Measurements from ENCODE around the gene TECTB. TPM values are rescaled to one million over a fixed set of nuclear protein-coding genes. Genes with fewer than 3 reads are reported as not detected.

The TECTB gene
- total RNA-seq, 1 experiment from 2014 or later: not detected

DNA sequence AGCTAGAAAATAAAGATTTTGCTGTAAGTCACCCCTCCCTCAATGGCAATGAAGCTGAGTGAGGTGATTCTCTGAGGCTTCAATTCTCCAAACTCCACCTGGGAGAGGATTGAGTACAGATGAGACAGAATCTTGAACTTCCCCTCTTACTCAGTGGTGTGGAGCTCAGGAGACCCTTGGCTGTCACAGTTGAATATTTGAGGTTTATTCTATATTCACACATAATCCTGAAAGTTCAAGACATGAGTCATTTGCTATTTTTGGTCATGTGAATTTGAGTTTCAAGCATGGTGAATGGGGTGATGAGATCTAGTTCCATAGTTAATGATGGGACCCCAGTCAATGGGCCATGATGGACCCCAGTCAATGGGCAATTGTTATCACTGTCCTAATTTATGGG, 13.9 kb upstream of the TECTB start:
- ChIA-PET POLR2A (no interaction called here), CTCF (interaction anchor here (1.0 kb wide), 1 partner anchor 39 kb away, joined by 3 read pairs; no protein-coding TSS in a partner anchor)
- Mint-ChIP-seq H3K4me1 (ENCODE audit: insufficient read depth, unreplicated experiment) (peaks cover 14% of the 10 kb centered on the region), H3K27ac (ENCODE audit: low read depth, unreplicated experiment) (no peak overlapping the region), H3K4me3 (ENCODE audit: unreplicated experiment) (no peak overlapping the region), H3K36me3 (ENCODE audit: insufficient read depth, unreplicated experiment) (no peaks in the 10 kb centered on the region), H3K27me3 (ENCODE audit: insufficient read depth, unreplicated experiment) (no peaks in the 10 kb centered on the region), H3K9me3 (ENCODE audit: unreplicated experiment) (peaks cover 8% of the 10 kb centered on the region)
- intact Hi-C loops (cut with micrococcal nuclease): no loop called here
- BruUV-seq (replicated peaks): no TSS peak
- no peak for DNase-seq (ENCODE audit: unreplicated experiment)
- TF ChIP-seq, protein P1, sequence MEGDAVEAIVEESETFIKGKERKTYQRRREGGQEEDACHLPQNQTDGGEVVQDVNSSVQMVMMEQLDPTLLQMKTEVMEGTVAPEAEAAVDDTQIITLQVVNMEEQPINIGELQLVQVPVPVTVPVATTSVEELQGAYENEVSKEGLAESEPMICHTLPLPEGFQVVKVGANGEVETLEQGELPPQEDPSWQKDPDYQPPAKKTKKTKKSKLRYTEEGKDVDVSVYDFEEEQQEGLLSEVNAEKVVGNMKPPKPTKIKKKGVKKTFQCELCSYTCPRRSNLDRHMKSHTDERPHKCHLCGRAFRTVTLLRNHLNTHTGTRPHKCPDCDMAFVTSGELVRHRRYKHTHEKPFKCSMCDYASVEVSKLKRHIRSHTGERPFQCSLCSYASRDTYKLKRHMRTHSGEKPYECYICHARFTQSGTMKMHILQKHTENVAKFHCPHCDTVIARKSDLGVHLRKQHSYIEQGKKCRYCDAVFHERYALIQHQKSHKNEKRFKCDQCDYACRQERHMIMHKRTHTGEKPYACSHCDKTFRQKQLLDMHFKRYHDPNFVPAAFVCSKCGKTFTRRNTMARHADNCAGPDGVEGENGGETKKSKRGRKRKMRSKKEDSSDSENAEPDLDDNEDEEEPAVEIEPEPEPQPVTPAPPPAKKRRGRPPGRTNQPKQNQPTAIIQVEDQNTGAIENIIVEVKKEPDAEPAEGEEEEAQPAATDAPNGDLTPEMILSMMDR (IDR thresholded peaks at IDR 0.05; ENCODE audit: unreplicated experiment): no peak

DNA sequence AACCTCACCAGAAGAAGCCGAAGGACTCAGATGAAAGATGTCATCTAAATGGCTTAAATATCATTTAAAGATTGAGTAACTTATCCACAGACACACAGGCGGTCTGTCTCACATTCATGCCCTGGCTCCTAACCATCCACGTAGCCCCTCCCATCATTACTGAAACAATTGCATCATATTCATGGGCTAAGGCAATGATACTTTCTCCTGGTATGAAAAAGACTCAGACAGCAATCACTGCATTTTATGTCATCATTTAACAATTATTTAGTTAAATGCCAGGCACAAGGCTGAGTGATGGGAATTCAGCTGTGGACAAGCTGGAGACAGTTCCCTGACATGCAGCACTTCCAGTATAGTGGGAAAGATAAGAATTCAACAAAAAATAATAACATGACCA, 11.2 kb upstream of the TECTB start:
- H3K27ac Mint-ChIP-seq (ENCODE audit: low read depth, unreplicated experiment): peak overlapping the region; percentile 29
- ChIA-PET POLR2A (interaction anchor here (1.0 kb wide), 1 partner anchor 36 kb away, joined by 3 read pairs; no protein-coding TSS in a partner anchor), CTCF (interaction anchor here (0.6 to 1.3 kb wide), 2 partner anchors 14 to 44 kb away, joined by 4 to 5 read pairs; no protein-coding TSS in a partner anchor)
- DNase-seq (ENCODE audit: unreplicated experiment): peak; percentile 64
- intact Hi-C loops (cut with micrococcal nuclease): no loop called here
- H3K9me3 Mint-ChIP-seq (ENCODE audit: unreplicated experiment): peaks cover 8% of the 10 kb centered on the region
- BruUV-seq (replicated peaks): no TSS peak
- no peak overlapping the region for H3K4me3 Mint-ChIP-seq (ENCODE audit: unreplicated experiment)
- no peaks in the 10 kb centered on the region for H3K27me3 Mint-ChIP-seq (ENCODE audit: insufficient read depth, unreplicated experiment)
- H3K36me3 Mint-ChIP-seq (ENCODE audit: insufficient read depth, unreplicated experiment): no peaks in the 10 kb centered on the region
- peaks cover 19% of the 10 kb centered on the region for H3K4me1 Mint-ChIP-seq (ENCODE audit: insufficient read depth, unreplicated experiment)
- TF ChIP-seq, protein P1 (IDR thresholded peaks at IDR 0.05; ENCODE audit: unreplicated experiment): no peak

DNA sequence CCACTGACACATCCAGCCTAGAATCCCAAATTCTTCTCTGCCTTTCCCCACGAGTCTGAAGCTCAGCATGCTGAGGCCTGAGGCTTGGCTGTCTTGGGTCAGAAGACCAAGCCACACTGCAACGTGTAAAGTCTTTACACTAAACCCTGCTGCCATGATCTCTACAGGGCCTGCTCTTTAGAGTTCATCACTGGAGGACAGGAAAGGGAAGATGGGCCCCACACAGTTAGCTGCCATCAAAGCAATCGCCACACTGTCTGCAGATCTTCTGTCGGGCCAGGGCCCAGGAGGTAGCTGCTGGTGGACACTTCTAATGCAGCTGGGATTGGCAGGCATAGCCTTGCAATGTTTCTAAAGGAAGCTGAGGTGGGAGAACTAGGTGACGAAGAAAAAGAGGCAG, 8.4 kb upstream of the TECTB start:
- POLR2A ChIA-PET: interaction anchor here (0.9 to 1.4 kb wide), 2 partner anchors 10 to 16 kb away, joined by 3 to 4 read pairs; no protein-coding TSS in a partner anchor
- Mint-ChIP-seq H3K9me3 (ENCODE audit: unreplicated experiment) (no peaks in the 10 kb centered on the region), H3K36me3 (ENCODE audit: insufficient read depth, unreplicated experiment) (no peaks in the 10 kb centered on the region), H3K27ac (ENCODE audit: low read depth, unreplicated experiment) (no peak overlapping the region), H3K4me1 (ENCODE audit: insufficient read depth, unreplicated experiment) (peaks cover 13% of the 10 kb centered on the region), H3K27me3 (ENCODE audit: insufficient read depth, unreplicated experiment) (no peaks in the 10 kb centered on the region), H3K4me3 (ENCODE audit: unreplicated experiment) (no peak overlapping the region)
- intact Hi-C loops (cut with micrococcal nuclease): no loop called here
- TF ChIP-seq, protein P1 (IDR thresholded peaks at IDR 0.05; ENCODE audit: unreplicated experiment): no peak
- CTCF ChIA-PET: interaction anchor here (1.2 kb wide), 1 partner anchor 33 kb away, joined by 5 read pairs; no protein-coding TSS in a partner anchor
- no TSS peak for BruUV-seq (replicated peaks)
- no peak for DNase-seq (ENCODE audit: unreplicated experiment)

DNA sequence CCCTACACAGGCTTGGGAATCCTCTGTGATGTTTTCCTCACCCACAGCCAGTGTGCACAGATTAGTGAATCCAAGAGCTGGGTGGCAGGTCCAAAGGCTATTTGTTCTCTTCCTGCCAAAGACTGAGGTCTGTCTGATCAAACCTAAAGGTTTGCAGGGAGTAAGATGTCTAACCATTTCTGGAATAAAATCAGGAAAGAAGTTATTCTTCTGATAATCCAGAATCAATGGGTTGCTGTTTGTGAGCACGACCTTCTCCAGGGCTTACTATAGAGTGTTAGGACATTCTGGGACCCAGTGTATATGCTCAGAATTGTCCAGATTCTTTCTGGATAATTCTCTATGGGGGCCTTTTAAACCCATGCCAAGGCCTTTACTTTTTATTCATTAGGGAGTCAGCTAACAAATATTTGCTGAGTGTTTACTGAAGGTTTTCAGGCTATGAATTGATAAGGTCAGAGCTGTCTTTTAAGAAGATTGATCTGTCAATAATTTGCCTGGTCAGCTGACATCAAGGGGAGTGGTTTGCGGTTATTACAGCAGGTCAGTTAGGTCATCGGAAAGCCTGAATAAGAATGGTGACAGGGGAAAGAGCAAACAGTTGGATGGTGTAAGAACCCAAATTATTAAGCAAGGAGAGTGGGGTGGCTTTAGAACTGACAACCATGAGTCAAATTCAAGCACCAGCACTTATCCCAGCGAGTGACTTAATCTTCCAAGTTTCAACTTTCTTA, 7.5 kb upstream of the TECTB start:
- H3K9me3 Mint-ChIP-seq (ENCODE audit: unreplicated experiment): no peaks in the 10 kb centered on the region
- H3K36me3 Mint-ChIP-seq (ENCODE audit: insufficient read depth, unreplicated experiment): no peaks in the 10 kb centered on the region
- ChIA-PET CTCF (interaction anchor here (0.6 to 1.2 kb wide), 2 partner anchors 32 to 136 kb away, joined by 5 read pairs; no protein-coding TSS in a partner anchor), POLR2A (interaction anchor here (1.4 kb wide), 1 partner anchor 10 kb away, joined by 4 read pairs; no protein-coding TSS in a partner anchor)
- intact Hi-C loops (cut with micrococcal nuclease): no loop called here
- TF ChIP-seq, protein P1 (IDR thresholded peaks at IDR 0.05; ENCODE audit: unreplicated experiment): no peak
- no peak overlapping the region for H3K27ac Mint-ChIP-seq (ENCODE audit: low read depth, unreplicated experiment)
- DNase-seq (ENCODE audit: unreplicated experiment): no peak
- peaks cover 13% of the 10 kb centered on the region for H3K4me1 Mint-ChIP-seq (ENCODE audit: insufficient read depth, unreplicated experiment)
- H3K4me3 Mint-ChIP-seq (ENCODE audit: unreplicated experiment): no peak overlapping the region
- no TSS peak for BruUV-seq (replicated peaks)
- no peaks in the 10 kb centered on the region for H3K27me3 Mint-ChIP-seq (ENCODE audit: insufficient read depth, unreplicated experiment)
